GM10266 (cell line): ENCODE measurements around the gene GCN1.

Experiments
- DNase-seq: peaks from one replicate; pipeline ENCODE4 v3.0.0; 2012; ENCODE audit errors: extremely low spot score
- TF ChIP-seq, protein P1 (sequence below): IDR thresholded peaks from 2 replicates; pipeline ENCODE4 v1.5.1; 2012; ENCODE audit warnings: mild to moderate bottlenecking, low read depth; ENCODE audit not compliant: control insufficient read depth, insufficient read depth; ENCODE audit errors: missing control alignments

The GCN1 gene

DNA sequence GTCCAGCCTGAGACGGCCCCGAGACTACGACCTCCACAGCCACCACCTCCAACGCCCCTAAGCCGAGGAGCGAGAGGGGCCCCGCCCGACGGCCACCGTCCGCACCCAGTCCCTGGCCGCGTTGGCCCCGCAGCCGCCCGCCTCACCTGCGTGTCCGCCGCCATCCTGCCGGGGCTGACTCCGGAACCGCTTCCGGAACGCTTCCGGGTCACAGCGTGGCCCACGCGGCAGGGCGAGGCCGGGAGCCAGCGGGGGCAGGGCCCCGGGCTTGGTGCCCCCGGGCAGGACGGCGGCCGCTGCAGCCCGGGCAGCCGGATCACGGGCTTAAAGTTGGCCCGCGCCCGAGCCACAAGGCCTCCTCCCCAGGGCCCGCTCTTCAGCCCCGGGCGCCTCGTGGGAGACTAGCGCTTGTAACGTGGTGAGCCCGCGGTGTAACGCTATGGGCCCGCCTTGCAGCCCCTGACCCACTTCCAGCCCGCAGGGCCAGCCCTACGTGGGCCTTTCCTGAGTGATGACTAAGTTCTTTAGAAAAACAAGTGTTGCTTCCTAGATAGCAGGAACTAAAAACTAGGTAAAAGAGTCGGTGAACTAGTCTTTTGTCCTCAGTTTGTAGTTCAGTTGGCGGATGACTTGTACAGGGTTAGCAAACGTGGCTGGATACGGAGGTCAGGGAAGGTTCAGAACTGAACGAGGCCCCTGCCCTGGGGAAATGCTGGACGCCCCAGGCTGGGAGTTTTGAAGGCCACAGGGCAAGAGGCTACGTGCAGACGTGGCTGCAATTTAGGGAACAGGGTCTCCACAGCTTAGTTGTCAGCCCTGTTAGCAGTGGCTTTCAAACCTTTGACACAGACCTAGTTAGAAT is at the start of gene GCN1:
Gene GCN1 (minus strand): TSS at position 182 of the 862 bp plus-strand sequence. CDS start 18 bp downstream, at position 164.
- TF ChIP-seq, protein P1, sequence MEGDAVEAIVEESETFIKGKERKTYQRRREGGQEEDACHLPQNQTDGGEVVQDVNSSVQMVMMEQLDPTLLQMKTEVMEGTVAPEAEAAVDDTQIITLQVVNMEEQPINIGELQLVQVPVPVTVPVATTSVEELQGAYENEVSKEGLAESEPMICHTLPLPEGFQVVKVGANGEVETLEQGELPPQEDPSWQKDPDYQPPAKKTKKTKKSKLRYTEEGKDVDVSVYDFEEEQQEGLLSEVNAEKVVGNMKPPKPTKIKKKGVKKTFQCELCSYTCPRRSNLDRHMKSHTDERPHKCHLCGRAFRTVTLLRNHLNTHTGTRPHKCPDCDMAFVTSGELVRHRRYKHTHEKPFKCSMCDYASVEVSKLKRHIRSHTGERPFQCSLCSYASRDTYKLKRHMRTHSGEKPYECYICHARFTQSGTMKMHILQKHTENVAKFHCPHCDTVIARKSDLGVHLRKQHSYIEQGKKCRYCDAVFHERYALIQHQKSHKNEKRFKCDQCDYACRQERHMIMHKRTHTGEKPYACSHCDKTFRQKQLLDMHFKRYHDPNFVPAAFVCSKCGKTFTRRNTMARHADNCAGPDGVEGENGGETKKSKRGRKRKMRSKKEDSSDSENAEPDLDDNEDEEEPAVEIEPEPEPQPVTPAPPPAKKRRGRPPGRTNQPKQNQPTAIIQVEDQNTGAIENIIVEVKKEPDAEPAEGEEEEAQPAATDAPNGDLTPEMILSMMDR = no peak
- peak; percentile 88 for DNase-seq

GRCh38 chr12:120242971-120243699 is 48.6 kb upstream of the GCN1 start:
- TF ChIP-seq, protein P1 = no peak
- DNase-seq = no peak

DNA sequence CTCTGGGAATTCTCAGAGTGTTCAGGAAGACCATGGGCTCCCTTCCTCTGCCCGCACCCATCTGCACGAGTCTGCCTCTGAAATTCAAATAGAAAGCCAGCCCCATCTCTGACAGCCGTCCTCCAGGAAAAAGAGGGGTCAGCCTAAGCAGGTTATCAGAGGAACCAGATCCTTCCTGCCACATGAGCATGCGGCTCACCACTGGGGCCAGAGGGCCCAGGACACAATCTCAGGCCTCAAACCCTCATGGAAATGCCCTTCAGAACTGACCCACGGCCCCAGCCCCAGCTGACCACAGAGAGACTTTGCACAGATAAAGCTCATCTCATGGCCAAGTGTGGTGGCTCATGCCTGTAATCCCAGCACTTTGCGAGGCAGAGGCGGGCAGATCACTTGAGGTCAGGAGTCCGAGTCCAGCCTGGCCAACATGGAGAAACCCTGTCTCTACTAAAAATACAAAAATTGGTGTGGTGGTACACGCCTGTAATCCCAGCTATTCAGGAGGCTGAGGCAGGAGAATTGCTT is 47.8 kb upstream of the GCN1 start:
- TF ChIP-seq, protein P1 = no peak
- no peak for DNase-seq

DNA sequence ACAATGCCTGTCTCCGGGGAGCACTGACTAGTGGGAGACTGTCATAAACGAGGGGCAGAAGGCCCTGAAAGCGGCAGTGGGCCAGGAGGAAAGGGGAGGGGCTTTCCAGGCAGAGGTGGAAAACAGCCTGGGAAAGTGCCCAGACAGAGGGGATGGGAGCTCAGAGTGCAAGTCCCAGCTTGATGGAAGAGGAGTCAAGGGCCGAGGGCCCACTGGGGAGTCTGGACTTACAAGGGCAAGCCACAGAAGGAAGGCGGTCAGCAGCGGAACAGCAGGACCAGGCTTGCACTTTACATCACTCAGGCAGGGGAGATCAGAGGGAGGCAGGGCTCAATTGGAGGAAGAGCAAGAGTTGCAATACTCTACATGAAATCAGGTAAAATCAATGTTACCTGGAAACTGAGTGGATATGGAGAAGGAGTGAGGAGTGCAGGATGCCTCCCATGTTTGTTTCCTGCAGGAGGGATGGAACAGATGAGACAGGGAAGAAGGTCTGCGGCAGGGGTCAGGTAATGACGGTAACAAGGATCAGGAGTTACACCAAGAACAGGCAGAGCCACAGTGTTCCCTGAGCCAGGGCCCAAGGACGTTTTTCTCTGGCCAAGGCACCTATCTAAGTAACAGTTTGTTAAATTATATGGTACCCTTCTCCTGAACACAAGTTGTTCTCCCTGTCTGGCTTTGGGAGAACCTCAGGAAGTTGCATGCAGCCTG is 47.2 kb upstream of the GCN1 start:
- DNase-seq = no peak
- TF ChIP-seq, protein P1 = no peak

DNA sequence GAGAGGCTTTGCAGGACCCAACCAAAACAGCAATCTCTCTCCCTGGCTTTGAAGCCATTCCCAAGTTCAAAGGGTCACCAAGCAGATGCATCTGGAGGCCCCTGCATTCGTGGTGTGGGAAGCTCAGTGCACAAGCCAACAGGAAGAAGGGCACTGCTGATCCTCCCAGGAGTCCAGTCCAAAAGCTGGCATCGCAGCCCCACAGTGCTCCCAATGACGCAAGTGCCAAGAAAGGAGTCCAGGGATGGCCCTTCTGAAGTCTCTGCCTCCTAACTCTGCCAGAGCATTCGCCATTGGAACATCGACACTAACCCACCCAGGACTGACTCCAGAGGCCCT is 45.9 kb upstream of the GCN1 start:
- TF ChIP-seq, protein P1 = no peak
- DNase-seq = no peak

- no peak for DNase-seq
These were observed 45.4 kb upstream of the GCN1 start for GRCh38 chr12:120239776-120240494.

More at GRCh38 chr12:120239776-120240494, 45.4 kb upstream of the GCN1 start:
- TF ChIP-seq, protein P1 = no peak
